NOMO-1 (cell line): ENCODE measurements around the gene FLYWCH1.
A peak's percentile ranks its signal among the peaks of the same experiment; 100 is the strongest.

Experiments
- DNase-seq, 2 experiments: peaks; one replicate each; lab custom pipeline; 2025; ENCODE audit not compliant: unreplicated experiment in 2 of 2; lab: John Stamatoyannopoulos, UW

Gene FLYWCH1

GRCh38 chr16:2966808-2967191 is 55.1 kb downstream of the FLYWCH1 start:
- DNase-seq, result no peak

GRCh38 chr16:2967211-2967631 is 55.5 kb downstream of the FLYWCH1 start:
- DNase-seq, result no peak

- no peak for DNase-seq
Observed at GRCh38 chr16:2967721-2968161, 56.0 kb downstream of the FLYWCH1 start.

- DNase-seq, result peak; percentile 53 to 63
Observed at GRCh38 chr16:2968368-2968737, 56.6 kb downstream of the FLYWCH1 start.

GRCh38 chr16:2968738-2969544 is 57.2 kb downstream of the FLYWCH1 start, which contains the start of gene PAQR4:
Gene PAQR4, plus strand, starts transcription at chr16:2969348. Its CDS starts 327 bp downstream, at chr16:2969675.
- peak; percentile 88 to 95 for DNase-seq

GRCh38 chr16:2969545-2970521 is 58.1 kb downstream of the FLYWCH1 start:
- DNase-seq, result peak; percentile 75

GRCh38 chr16:2970563-2970962 is 58.8 kb downstream of the FLYWCH1 start:
- no peak for DNase-seq

- no peak for DNase-seq
Observed at GRCh38 chr16:2971134-2971984, 59.6 kb downstream of the FLYWCH1 start.

GRCh38 chr16:2971985-2972784 is 60.5 kb downstream of the FLYWCH1 start:
- no peak for DNase-seq

GRCh38 chr16:2973093-2973492 is 61.4 kb downstream of the FLYWCH1 start:
- DNase-seq, result no peak

GRCh38 chr16:2973605-2974318 is 62.0 kb downstream of the FLYWCH1 start:
- no peak for DNase-seq

GRCh38 chr16:2974319-2975056 is 62.8 kb downstream of the FLYWCH1 start:
- DNase-seq, result no peak

- no peak for DNase-seq
Observed at GRCh38 chr16:2975161-2975795, 63.5 kb downstream of the FLYWCH1 start.

GRCh38 chr16:2976201-2976600 is 64.5 kb downstream of the FLYWCH1 start:
- no peak for DNase-seq

- no peak for DNase-seq
Observed at GRCh38 chr16:2976673-2977072, 64.9 kb downstream of the FLYWCH1 start.

GRCh38 chr16:2977440-2977839 is 65.7 kb downstream of the FLYWCH1 start:
- DNase-seq, result no peak

- peak; percentile 12 to 22 for DNase-seq
Observed at GRCh38 chr16:2979669-2980226, 68.0 kb downstream of the FLYWCH1 start.
